Esophagus squamous epithelium (tissue), 5 donors: ENCODE data around the gene RGS10. TPM values are rescaled to one million over a fixed set of nuclear protein-coding genes. Genes with fewer than 3 reads are reported as not detected.

Experiments used
- DNase-seq: peaks from one replicate; lab custom pipeline; 2025; lab: John Stamatoyannopoulos, UW
- H3K27ac ChIP-seq, 4 donors: fragments of 200-600 bp; sonication (generic); one replicate each; pipeline ENCODE4 v1.5.1; 2016 to 2019; ENCODE audit warnings: mild to moderate bottlenecking in 1 of 4
- H3K27me3 ChIP-seq, 4 donors: fragments of 200-600 bp; sonication (generic); 1 replicate in 3 of 4; 2 replicates in 1 of 4; pipeline versions ENCODE4 v1.5.1 to v1.6.0; 2017 to 2021; ENCODE audit warnings: antibody characterized with exemption in 1 of 4
- H3K36me3 ChIP-seq, 3 donors: fragments of 200-600 bp; sonication (generic); one replicate each; pipeline ENCODE4 v1.5.1; 2016 to 2019
- H3K4me1 ChIP-seq, 3 donors: fragments of 200-600 bp; sonication (generic); one replicate each; pipeline ENCODE4 v1.5.1; 2017 to 2019
- H3K4me3 ChIP-seq, 4 donors: fragments of 200-600 bp; sonication (generic); 1 replicate in 3 of 4; 2 replicates in 1 of 4; pipeline ENCODE4 v1.5.1; 2016 to 2019; ENCODE audit warnings: mild to moderate bottlenecking in 2 of 4, moderate library complexity in 1 of 4
- H3K9me3 ChIP-seq, 3 donors: fragments of 200-600 bp; sonication (generic); one replicate each; pipeline ENCODE4 v1.5.1; 2016 to 2019
- CTCF ChIP-seq, 6 experiments: fragments of 450-650 bp in 4 of 6; fragments of 200-600 bp in 2 of 6; sonication (generic) in 2 of 6; IDR thresholded peaks; one replicate each; pipeline ENCODE4 v1.5.1; 2016 to 2019; ENCODE audit warnings: antibody characterized with exemption in 6 of 6, mild to moderate bottlenecking in 4 of 6, moderate library complexity in 4 of 6
- POLR2A ChIP-seq, 4 donors: fragments of 450-650 bp; IDR thresholded peaks; one replicate each; pipeline ENCODE4 v1.6.1; 2017; ENCODE audit warnings: antibody characterized with exemption in 4 of 4, mild to moderate bottlenecking in 4 of 4, moderate library complexity in 3 of 4
- WGBS, 2 donors: methylation state at CpG; one replicate each; pipeline ENCODE4 v1.1.5; 2018; 5-methylcytosine and 5-hydroxymethylcytosine counted together
- intact Hi-C: fragments of 100-400 bp; cut with DNase I; formaldehyde crosslinking; loops from one replicate; pipeline ENCODE4 v1.15.0; 2022
- total RNA-seq, 4 donors: library from RNA; depleted of rRNA; stranded (reverse); fragments of >200 nt; gene quantifications; one replicate each; pipeline ENCODE4 v1.1.0, GENCODE V29; 2016
- donor health status: DM: yes; HTN: yes; CAD: no.

Gene RGS10
- total RNA-seq, 4 donors from 2014 or later: 25.5 to 55.8 (median 43.9) TPM

- DNase-seq: no peak
- H3K9me3 ChIP-seq: peaks cover 0 to 5% (median 0%) of the 10 kb centered on the region in 3 donors
- no peaks in the 10 kb centered on the region for H3K36me3 ChIP-seq
- 23 to 29% methylated on average over 6 of the region's 6 CpGs for WGBS, 2 donors
- H3K4me3 ChIP-seq: no peak overlapping the region
- H3K27me3 ChIP-seq: peaks cover 0 to 5% (median 0%) of the 10 kb centered on the region in 4 donors
- TF ChIP-seq CTCF (IDR thresholded peaks at IDR 0.05) (no peak), POLR2A (IDR thresholded peaks at IDR 0.05) (no peak)
- H3K27ac ChIP-seq: no peak overlapping the region
- intact Hi-C loops: no loop called here
- peaks cover 0 to 12% (median 5%) of the 10 kb centered on the region in 3 donors for H3K4me1 ChIP-seq
Observed at GRCh38 chr10:119478811-119479341, 63.6 kb downstream of the RGS10 start.

- TF ChIP-seq CTCF (IDR thresholded peaks at IDR 0.05): no peak
- TF ChIP-seq POLR2A (IDR thresholded peaks at IDR 0.05): no peak
- no peak overlapping the region for H3K4me3 ChIP-seq
- peaks cover 0 to 5% (median 0%) of the 10 kb centered on the region in 4 donors for H3K27me3 ChIP-seq
- H3K4me1 ChIP-seq: peaks cover 0 to 12% (median 5%) of the 10 kb centered on the region in 3 donors
- H3K9me3 ChIP-seq: peaks cover 0 to 8% (median 0%) of the 10 kb centered on the region in 3 donors
- H3K27ac ChIP-seq: no peak overlapping the region
- DNase-seq: no peak
- no peaks in the 10 kb centered on the region for H3K36me3 ChIP-seq
- WGBS, 2 donors: 28 to 40% methylated on average over 3 to 8 of the region's 8 CpGs
- intact Hi-C loops: no loop called here
Observed at GRCh38 chr10:119478111-119478802, 64.3 kb downstream of the RGS10 start.

GRCh38 chr10:119477444-119477843, 65.1 kb downstream of the RGS10 start:
- no peak for DNase-seq

GRCh38 chr10:119474606-119475005, 67.9 kb downstream of the RGS10 start:
- TF ChIP-seq POLR2A (IDR thresholded peaks at IDR 0.05) (no peak), CTCF (IDR thresholded peaks at IDR 0.05) (no peak)
- 96 to 98% methylated on average over 5 to 6 of the region's 10 CpGs for WGBS, 2 donors

More at GRCh38 chr10:119477444-119477843, 65.1 kb downstream of the RGS10 start:
- no peaks in the 10 kb centered on the region for H3K36me3 ChIP-seq
- peaks cover 0 to 8% (median 0%) of the 10 kb centered on the region in 3 donors for H3K9me3 ChIP-seq
- peaks cover 0 to 12% (median 5%) of the 10 kb centered on the region in 3 donors for H3K4me1 ChIP-seq
- H3K27ac ChIP-seq: no peak overlapping the region
- 43 to 59% methylated on average over 3 of the region's 3 CpGs for WGBS, 2 donors
- TF ChIP-seq POLR2A (IDR thresholded peaks at IDR 0.05): no peak
- no peak for TF ChIP-seq CTCF (IDR thresholded peaks at IDR 0.05)
- intact Hi-C loops: no loop called here
- no peak overlapping the region for H3K4me3 ChIP-seq
- peaks cover 0 to 5% (median 0%) of the 10 kb centered on the region in 4 donors for H3K27me3 ChIP-seq

GRCh38 chr10:119473771-119474170, 68.7 kb downstream of the RGS10 start:
- Histone ChIP-seq H3K27me3 (peaks cover 0 to 5% (median 0%) of the 10 kb centered on the region in 4 donors), H3K4me3 (no peak overlapping the region), H3K9me3 (peaks cover 0 to 8% (median 0%) of the 10 kb centered on the region in 3 donors), H3K36me3 (no peaks in the 10 kb centered on the region), H3K27ac (no peak overlapping the region), H3K4me1 (peaks cover 0 to 9% (median 2%) of the 10 kb centered on the region in 3 donors)
- 83 to 90% methylated on average over 2 to 4 of the region's 4 CpGs for WGBS, 2 donors
- TF ChIP-seq POLR2A (IDR thresholded peaks at IDR 0.05) (no peak), CTCF (IDR thresholded peaks at IDR 0.05) (no peak)
- DNase-seq: no peak
- intact Hi-C loops: no loop called here

More at GRCh38 chr10:119474606-119475005, 67.9 kb downstream of the RGS10 start:
- Histone ChIP-seq H3K4me1 (peaks cover 0 to 17% (median 5%) of the 10 kb centered on the region in 3 donors), H3K27ac (no peak overlapping the region), H3K9me3 (peaks cover 0 to 8% (median 0%) of the 10 kb centered on the region in 3 donors), H3K4me3 (no peak overlapping the region), H3K27me3 (peaks cover 0 to 5% (median 0%) of the 10 kb centered on the region in 4 donors), H3K36me3 (no peaks in the 10 kb centered on the region)
- intact Hi-C loops: no loop called here
- no peak for DNase-seq
